Activated CD8-positive, alpha-beta T cell treated with anti-CD3 and anti-CD28 coated beads, Interleukin-2, amount 10 ng/mL, durations not matched to agents 7 days and 5 days (primary cell): ENCODE results near the gene CEP57L1. TPM values are rescaled to one million over a fixed set of nuclear protein-coding genes. Genes with fewer than 3 reads are reported as not detected.
"Not testable (repeated sequence)": the region's sequence is repeated elsewhere in the genome, so short reads cannot be mapped to it uniquely, and the experiment has no call there.

Source experiments
- ATAC-seq: fragments of 150-1000 bp; cut with Tn5 transposase; one replicate; pipeline ENCODE4 v1.10.0; 2021; ENCODE audit warnings: moderate library complexity
- CTCF ChIA-PET: fragments of 350-600 bp; sonication (Branson Sonifier 250); formaldehyde crosslinking; loops from one replicate; lab custom pipeline; 2021; ENCODE audit warnings: antibody characterized with exemption; lab: Charles Lee
- POLR2A ChIA-PET: fragments of 350-600 bp; sonication (Branson Sonifier 250); formaldehyde crosslinking; loops from one replicate; lab custom pipeline; 2021; ENCODE audit warnings: antibody characterized with exemption; lab: Charles Lee
- DNase-seq: peaks from one replicate; pipeline ENCODE4 v3.0.0-alpha.2; 2020
- H3K27ac Mint-ChIP-seq: one replicate; pipeline ENCODE4 v1.8.0; 2021; ENCODE audit warnings: mild to moderate bottlenecking, mixed read lengths
- H3K27me3 Mint-ChIP-seq: one replicate; pipeline ENCODE4 v1.8.0; 2021; ENCODE audit warnings: low read depth, mixed read lengths
- H3K36me3 Mint-ChIP-seq: one replicate; pipeline ENCODE4 v1.8.0; 2021; ENCODE audit warnings: low read depth, mixed read lengths
- H3K4me1 Mint-ChIP-seq: one replicate; pipeline ENCODE4 v1.8.0; 2021; ENCODE audit warnings: low read depth, mixed read lengths
- H3K4me3 Mint-ChIP-seq: one replicate; pipeline ENCODE4 v1.8.0; 2021; ENCODE audit warnings: mild to moderate bottlenecking, mixed read lengths
- H3K9me3 Mint-ChIP-seq: one replicate; pipeline ENCODE4 v1.8.0; 2022; ENCODE audit warnings: mixed read lengths; ENCODE audit not compliant: insufficient read depth
- total RNA-seq, 2 experiments: library from RNA; stranded (reverse); gene quantifications; one replicate each; pipeline ENCODE4 v1.2.3, GENCODE V29; 2021

Gene CEP57L1
- total RNA-seq, 2 experiments from 2014 or later: 25.2 to 25.3 TPM

DNA sequence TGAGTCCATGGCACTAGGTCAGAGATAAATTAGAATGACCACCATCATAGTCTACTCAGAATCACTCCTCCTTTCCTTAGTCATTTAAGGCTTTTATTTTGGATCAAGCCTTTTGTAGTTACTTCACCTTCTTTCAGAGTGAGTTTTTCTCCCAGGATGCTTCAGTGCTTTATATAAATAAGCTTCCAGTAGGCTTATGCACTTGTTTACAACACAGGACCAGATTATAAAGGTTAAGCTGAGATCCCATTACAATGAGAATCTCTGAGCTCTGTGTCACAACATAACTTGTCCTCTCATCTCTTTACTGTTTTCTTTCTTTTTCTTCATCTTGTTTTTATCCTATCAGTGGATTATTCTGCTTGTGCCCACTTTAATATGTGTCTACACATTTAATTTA lies 47.9 kb downstream of the CEP57L1 start:
- no peak for DNase-seq
- ChIA-PET CTCF (no interaction called here), POLR2A (no interaction called here)
- H3K36me3 Mint-ChIP-seq: peaks cover 19% of the 10 kb centered on the region
- H3K4me3 Mint-ChIP-seq: no peak overlapping the region
- ATAC-seq: no peak
- H3K9me3 Mint-ChIP-seq: no peaks in the 10 kb centered on the region
- H3K27ac Mint-ChIP-seq: no peak overlapping the region
- H3K4me1 Mint-ChIP-seq: no peaks in the 10 kb centered on the region
- no peaks in the 10 kb centered on the region for H3K27me3 Mint-ChIP-seq

DNA sequence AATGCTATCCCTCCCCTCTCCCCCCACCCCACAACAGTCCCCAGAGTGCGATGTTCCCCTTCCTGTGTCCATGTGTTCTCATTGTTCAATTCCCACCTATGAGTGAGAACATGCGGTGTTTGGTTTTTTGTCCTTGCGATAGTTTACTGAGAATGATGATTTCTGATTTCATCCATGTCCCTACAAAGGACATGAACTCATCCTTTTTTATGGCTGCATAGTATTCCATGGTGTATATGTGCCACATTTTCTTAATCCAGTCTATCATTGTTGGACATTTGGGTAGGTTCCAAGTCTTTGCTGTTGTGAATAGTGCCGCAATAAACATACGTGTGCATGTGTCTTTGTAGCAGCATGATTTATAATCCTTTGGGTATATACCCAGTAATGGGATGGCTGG lies 52.9 kb downstream of the CEP57L1 start:
- CTCF ChIA-PET, H3K27me3 Mint-ChIP-seq, H3K4me1 Mint-ChIP-seq, H3K9me3 Mint-ChIP-seq, H3K4me3 Mint-ChIP-seq, ATAC-seq, DNase-seq, POLR2A ChIA-PET, H3K27ac Mint-ChIP-seq: not testable (repeated sequence)
- H3K36me3 Mint-ChIP-seq: peaks cover 35% of the 10 kb centered on the region

DNA sequence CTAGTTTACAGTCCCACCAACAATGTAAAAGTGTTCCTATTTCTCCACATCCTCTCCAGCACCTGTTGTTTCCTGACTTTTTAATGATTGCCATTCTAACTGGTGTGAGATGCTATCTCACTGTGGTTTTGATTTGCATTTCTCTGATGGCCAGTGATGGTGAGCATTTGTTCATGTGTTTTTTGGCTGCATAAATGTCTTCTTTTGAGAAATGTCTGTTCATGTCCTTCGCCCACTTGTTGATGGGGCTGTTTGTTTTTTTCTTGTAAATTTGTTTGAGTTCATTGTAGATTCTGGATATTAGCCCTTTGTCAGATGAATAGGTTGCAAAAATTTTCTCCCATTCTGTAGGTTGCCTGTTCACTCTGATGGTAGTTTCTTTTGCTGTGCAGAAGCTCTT lies 53.4 kb downstream of the CEP57L1 start:
- DNase-seq, H3K27me3 Mint-ChIP-seq, H3K9me3 Mint-ChIP-seq, H3K27ac Mint-ChIP-seq, ATAC-seq, CTCF ChIA-PET, POLR2A ChIA-PET, H3K4me3 Mint-ChIP-seq, H3K4me1 Mint-ChIP-seq: not testable (repeated sequence)
- peaks cover 37% of the 10 kb centered on the region for H3K36me3 Mint-ChIP-seq

DNA sequence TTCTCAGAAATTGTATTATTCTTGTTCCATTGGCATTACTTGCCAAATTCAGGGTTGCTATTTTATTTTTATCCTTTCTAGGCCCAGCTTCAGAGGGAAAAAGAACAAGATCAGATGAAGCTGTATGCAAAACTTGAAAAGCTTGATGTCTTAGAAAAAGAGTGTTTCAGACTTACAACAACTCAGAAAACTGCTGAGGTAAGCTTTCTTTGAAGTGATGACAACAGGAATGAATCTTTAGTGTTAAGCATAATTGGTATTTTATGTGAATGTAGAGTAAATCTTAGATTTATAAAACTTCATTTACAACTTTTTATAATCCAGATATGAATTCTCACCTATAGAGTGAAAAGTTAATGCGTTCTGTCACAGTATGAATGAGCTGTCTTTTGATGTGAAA lies 58.4 kb downstream of the CEP57L1 start:
- Mint-ChIP-seq H3K27ac (no peak overlapping the region), H3K36me3 (peaks cover 42% of the 10 kb centered on the region), H3K27me3 (no peaks in the 10 kb centered on the region), H3K9me3 (peaks cover 7% of the 10 kb centered on the region), H3K4me3 (no peak overlapping the region), H3K4me1 (no peaks in the 10 kb centered on the region)
- ATAC-seq (no peak), DNase-seq (no peak)
- ChIA-PET CTCF (interaction anchor here (0.6 kb wide), 1 partner anchor 10 kb away, joined by 3 read pairs; no protein-coding TSS in a partner anchor), POLR2A (no interaction called here)

DNA sequence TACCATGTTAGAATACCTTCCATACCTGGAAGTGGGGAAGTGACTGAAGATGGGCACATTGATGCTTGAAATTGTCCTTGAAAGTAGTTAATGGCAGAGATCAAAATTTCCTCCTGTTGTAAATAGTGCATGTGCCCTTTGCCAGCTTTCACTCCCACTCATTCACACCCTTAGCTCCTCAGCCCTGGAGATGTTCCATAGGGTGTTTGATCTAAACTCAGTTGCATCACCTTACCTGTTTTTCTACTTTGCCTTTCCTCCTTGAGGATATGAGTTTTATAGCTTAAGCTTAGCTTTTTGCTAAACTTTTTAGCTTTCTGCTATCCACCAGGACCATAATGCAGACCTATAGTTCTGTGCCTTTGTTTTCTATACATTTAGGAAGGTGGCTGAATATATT lies 69.0 kb downstream of the CEP57L1 start:
- POLR2A ChIA-PET: no interaction called here
- H3K27ac Mint-ChIP-seq: no peak overlapping the region
- H3K9me3 Mint-ChIP-seq: no peaks in the 10 kb centered on the region
- ATAC-seq (no peak), DNase-seq (no peak)
- H3K4me1 Mint-ChIP-seq: no peaks in the 10 kb centered on the region
- CTCF ChIA-PET: interaction anchor here (0.6 to 2.5 kb wide), 2 partner anchors 10 to 24 kb away, joined by 3 to 9 read pairs; no protein-coding TSS in a partner anchor
- H3K36me3 Mint-ChIP-seq: peaks cover 11% of the 10 kb centered on the region
- no peaks in the 10 kb centered on the region for H3K27me3 Mint-ChIP-seq
- no peak overlapping the region for H3K4me3 Mint-ChIP-seq

DNA sequence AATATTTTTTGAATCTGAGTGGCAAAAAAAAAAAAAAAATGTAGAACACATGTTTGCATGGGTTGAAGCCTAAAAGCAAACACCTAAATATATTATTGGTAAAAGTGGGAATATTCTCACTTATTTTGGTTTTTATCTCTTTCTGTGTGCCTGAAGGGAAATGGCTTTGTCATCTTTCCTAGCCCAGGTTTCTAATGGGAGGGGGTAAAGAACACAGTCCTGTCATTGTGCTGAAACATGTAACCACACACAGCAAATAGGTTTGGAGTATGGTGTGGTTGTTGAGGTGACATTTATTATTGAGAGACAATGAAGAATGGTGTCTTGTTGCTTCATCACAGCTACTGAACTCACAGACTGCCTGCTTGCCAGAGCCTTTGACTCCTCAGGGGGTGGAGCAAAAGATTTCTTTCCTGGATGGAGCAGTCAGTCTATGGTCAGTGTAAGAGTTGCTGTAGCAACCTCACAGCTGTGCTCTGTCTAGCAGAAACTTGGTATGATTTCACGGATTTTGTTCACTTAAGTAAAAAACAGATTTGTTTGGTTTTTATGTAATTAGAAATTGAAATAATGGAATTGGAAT lies 70.2 kb downstream of the CEP57L1 start:
- Mint-ChIP-seq H3K36me3 (peaks cover 11% of the 10 kb centered on the region), H3K4me1 (no peaks in the 10 kb centered on the region), H3K27me3 (no peaks in the 10 kb centered on the region), H3K9me3 (no peaks in the 10 kb centered on the region), H3K27ac (no peak overlapping the region), H3K4me3 (no peak overlapping the region)
- POLR2A ChIA-PET: no interaction called here
- ATAC-seq (no peak), DNase-seq (no peak)
- CTCF ChIA-PET: no interaction called here

DNA sequence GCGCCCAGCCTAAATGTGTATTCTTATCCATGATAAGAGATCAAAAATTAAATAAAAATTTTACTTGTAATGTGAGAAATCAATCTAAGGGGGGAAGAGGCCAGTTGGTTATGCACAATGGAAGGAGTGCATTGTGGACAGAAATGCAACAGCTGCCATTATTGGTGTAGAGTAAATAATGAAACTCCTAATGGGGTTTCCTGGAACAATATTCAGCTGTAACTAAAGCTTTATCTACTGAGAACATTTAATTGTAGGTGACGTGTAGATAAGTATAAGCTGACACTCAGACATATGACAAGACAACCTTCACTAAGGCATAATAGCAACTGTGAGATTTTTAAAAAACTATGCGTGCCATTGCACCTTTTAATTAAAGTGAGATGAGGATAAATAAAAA lies 71.4 kb downstream of the CEP57L1 start:
- Mint-ChIP-seq H3K27ac (no peak overlapping the region), H3K9me3 (no peaks in the 10 kb centered on the region), H3K4me3 (no peak overlapping the region), H3K27me3 (no peaks in the 10 kb centered on the region), H3K36me3 (peaks cover 4% of the 10 kb centered on the region), H3K4me1 (no peaks in the 10 kb centered on the region)
- POLR2A ChIA-PET: no interaction called here
- no peak for DNase-seq
- CTCF ChIA-PET: no interaction called here
- no peak for ATAC-seq

DNA sequence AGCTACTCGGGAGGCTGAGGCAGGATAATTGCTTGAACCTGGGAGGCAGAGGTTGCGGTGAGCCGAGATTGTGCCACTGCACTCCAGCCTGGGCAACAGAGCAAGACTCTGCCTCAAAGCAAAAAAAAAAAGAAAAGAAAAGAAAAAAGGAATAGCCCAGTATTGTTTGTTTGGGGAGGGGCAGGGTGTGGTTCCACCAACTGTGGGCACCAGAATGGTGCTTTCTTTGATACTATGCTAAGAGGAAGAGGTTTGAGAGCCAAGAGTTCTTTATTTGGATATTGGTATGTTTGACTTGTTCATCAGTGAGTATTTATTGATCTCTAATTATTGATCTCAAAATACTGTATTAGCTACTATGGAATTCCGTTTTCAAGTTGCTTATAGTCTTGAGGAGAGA lies 72.3 kb downstream of the CEP57L1 start:
- ChIA-PET CTCF (no interaction called here), POLR2A (no interaction called here)
- H3K36me3 Mint-ChIP-seq: peaks cover 4% of the 10 kb centered on the region
- no peaks in the 10 kb centered on the region for H3K9me3 Mint-ChIP-seq
- no peaks in the 10 kb centered on the region for H3K4me1 Mint-ChIP-seq
- DNase-seq: no peak
- ATAC-seq: no peak
- H3K4me3 Mint-ChIP-seq: no peak overlapping the region
- H3K27ac Mint-ChIP-seq: no peak overlapping the region
- H3K27me3 Mint-ChIP-seq: no peaks in the 10 kb centered on the region

DNA sequence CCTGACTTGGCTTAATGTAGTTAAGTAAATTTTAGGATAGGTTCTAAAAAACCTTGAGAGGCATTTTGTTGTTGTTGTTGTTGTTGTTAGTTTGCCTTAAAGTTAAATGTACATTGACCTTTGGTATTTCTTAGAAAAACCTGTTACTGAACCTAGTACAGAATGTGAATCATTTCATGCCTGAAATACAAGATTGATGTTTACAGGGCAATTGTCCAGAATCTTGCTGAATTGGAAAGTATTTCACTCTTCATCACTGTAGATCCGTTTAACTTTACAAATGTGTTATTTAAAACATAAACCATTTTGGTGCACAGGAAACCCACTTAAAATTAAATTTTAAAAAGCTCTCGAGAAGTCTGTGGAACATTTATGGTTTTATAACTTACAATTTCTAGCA lies 75.0 kb downstream of the CEP57L1 start:
- no peak for DNase-seq
- ChIA-PET POLR2A (no interaction called here), CTCF (interaction anchor here (1.0 kb wide), 1 partner anchor 17 kb away, joined by 5 read pairs; no protein-coding TSS in a partner anchor)
- peaks cover 2% of the 10 kb centered on the region for H3K36me3 Mint-ChIP-seq
- no peaks in the 10 kb centered on the region for H3K4me1 Mint-ChIP-seq
- H3K9me3 Mint-ChIP-seq: no peaks in the 10 kb centered on the region
- ATAC-seq: no peak
- H3K27ac Mint-ChIP-seq: no peak overlapping the region
- H3K27me3 Mint-ChIP-seq: peaks cover 4% of the 10 kb centered on the region
- no peak overlapping the region for H3K4me3 Mint-ChIP-seq

DNA sequence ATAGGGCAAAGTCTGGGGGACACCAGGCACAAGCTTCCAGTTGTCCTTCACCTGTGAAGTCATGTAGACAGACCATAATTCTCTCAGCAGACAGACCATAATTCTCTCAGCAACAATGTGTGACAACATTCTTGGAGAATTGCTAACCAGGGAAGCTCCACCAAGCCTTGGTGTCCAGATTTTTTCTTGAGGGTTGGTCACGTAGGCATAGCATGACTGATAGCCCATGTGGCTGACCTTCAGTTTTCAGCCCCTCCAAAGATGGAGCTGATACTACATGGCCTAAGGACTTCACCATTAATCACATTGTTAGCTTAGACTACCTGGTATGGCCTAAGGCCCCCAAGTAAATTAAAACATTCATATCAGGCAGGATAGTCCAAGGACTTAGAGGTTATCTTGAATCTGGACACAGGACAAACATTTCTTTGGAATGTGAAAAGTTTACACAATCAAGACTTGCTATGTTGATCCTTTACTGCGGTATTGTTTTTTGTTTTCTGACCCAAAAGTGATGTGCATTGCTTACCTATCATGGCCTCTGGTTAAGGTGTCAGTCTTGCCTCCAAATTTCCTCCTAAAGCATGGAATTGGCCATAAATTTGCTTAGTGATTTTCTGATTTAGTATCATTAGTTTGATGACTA lies 76.9 kb downstream of the CEP57L1 start:
- H3K9me3 Mint-ChIP-seq: no peaks in the 10 kb centered on the region
- no peak for ATAC-seq

DNA sequence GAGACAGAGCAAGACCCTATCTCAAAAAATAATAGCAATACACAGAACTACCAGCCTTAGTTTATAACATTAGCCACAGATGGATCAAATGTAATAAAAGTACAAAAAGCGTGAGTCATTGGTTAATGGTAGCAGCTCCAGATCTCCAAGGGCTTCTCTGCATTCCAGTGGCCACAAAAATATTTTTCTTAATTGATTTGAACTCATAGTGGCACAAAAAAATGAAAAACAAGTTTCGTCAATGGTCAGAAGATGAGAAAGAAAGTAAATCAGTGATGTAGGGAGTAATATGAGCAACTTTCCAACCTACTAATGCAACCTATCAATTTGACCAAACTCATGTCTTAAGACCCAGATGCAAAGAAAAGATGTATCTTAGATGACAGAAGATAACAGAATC lies 79.6 kb downstream of the CEP57L1 start:
- DNase-seq (no peak), ATAC-seq (no peak)
- H3K4me1 Mint-ChIP-seq: no peaks in the 10 kb centered on the region
- H3K27me3 Mint-ChIP-seq: peaks cover 12% of the 10 kb centered on the region
- H3K9me3 Mint-ChIP-seq: no peaks in the 10 kb centered on the region
- H3K36me3 Mint-ChIP-seq: no peaks in the 10 kb centered on the region
- POLR2A ChIA-PET: no interaction called here
- CTCF ChIA-PET: interaction anchor here (1.4 kb wide), 1 partner anchor 12 kb away, joined by 4 read pairs; no protein-coding TSS in a partner anchor
- no peak overlapping the region for H3K27ac Mint-ChIP-seq
- no peak overlapping the region for H3K4me3 Mint-ChIP-seq

More for the DNA sequence above, 76.9 kb downstream of the CEP57L1 start:
- Mint-ChIP-seq H3K27ac (no peak overlapping the region), H3K4me3 (no peak overlapping the region), H3K27me3 (peaks cover 8% of the 10 kb centered on the region), H3K36me3 (peaks cover 2% of the 10 kb centered on the region), H3K4me1 (no peaks in the 10 kb centered on the region)
- ChIA-PET CTCF (no interaction called here), POLR2A (no interaction called here)
- no peak for DNase-seq

DNA sequence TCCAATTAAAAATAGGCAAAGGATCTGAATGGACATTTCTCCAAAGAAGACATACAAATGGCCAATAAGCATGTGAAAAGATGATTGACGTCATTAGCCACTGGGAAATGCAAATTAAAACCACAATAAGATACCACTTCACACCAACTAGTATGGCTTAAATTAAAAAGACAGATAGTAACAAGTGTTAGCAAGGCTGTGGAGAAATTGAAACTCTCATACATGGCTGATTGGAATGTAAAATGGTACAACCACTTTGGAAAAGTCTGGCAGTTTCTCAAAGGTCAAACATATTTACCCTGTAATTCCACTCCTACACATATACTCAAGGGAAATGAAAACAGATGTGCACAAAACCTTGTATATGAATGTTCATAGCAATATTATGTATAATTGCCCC lies 83.6 kb downstream of the CEP57L1 start:
- Mint-ChIP-seq H3K27ac (no peak overlapping the region), H3K27me3 (peaks cover 28% of the 10 kb centered on the region), H3K9me3 (no peaks in the 10 kb centered on the region), H3K4me3 (no peak overlapping the region), H3K36me3 (no peaks in the 10 kb centered on the region), H3K4me1 (peaks cover 2% of the 10 kb centered on the region)
- DNase-seq (no peak), ATAC-seq (no peak)
- ChIA-PET POLR2A (no interaction called here), CTCF (interaction anchor here (2.3 kb wide), 1 partner anchor 9 kb away, joined by 11 read pairs; no protein-coding TSS in a partner anchor)
